OCI-LY7 (cell line): ENCODE measurements around the gene NEDD8. TPM values are rescaled to one million over a fixed set of nuclear protein-coding genes. Genes with fewer than 3 reads are reported as not detected.

Experiments used
- BruUV-seq: library from RNA; stranded (reverse); fragments of 400-500 nt; replicated peaks from 2 replicates; lab custom pipeline; 2021; lab: Mats Ljungman, UMichigan
- CTCF ChIA-PET: fragments of 300-600 bp; sonication (Branson Sonifier 250); formaldehyde crosslinking; loops from one replicate; lab custom pipeline; 2022; ENCODE audit warnings: antibody characterized with exemption; ENCODE audit not compliant: unreplicated experiment; lab: Charles Lee
- POLR2A ChIA-PET: fragments of 300-600 bp; sonication (Branson Sonifier 250); formaldehyde crosslinking; loops from one replicate; lab custom pipeline; 2022; ENCODE audit warnings: antibody characterized with exemption; lab: Charles Lee
- DNase-seq: peaks from one replicate; pipeline ENCODE4 v3.0.0-alpha.2; 2015; ENCODE audit warnings: low spot score
- H2AFZ ChIP-seq: fragments of 200-600 bp; sonication (generic), shearing (Covaris generic); 2 replicates; pipeline ENCODE4 v1.6.1; 2014; ENCODE audit warnings: mild to moderate bottlenecking, antibody characterized with exemption, low read length, moderate library complexity
- H3K27ac ChIP-seq: fragments of 200-600 bp; sonication (generic); 2 replicates; pipeline ENCODE4 v1.5.1; 2014; ENCODE audit warnings: mixed run types, low read depth, mild to moderate bottlenecking, moderate library complexity, low read length, inconsistent platforms; ENCODE audit not compliant: poor library complexity, severe bottlenecking
- H3K36me3 ChIP-seq: fragments of 200-600 bp; sonication (generic); 2 replicates; pipeline ENCODE4 v1.6.1; 2014; ENCODE audit warnings: mild to moderate bottlenecking, antibody characterized with exemption, low read length, moderate library complexity, mixed read lengths; ENCODE audit not compliant: insufficient read depth
- H3K4me1 ChIP-seq: fragments of 200-600 bp; sonication (generic); 2 replicates; pipeline ENCODE4 v1.5.1; 2014; ENCODE audit warnings: mild to moderate bottlenecking, low read length; ENCODE audit not compliant: insufficient read depth, poor library complexity, severe bottlenecking
- H3K4me2 ChIP-seq: fragments of 200-600 bp; sonication (generic); 2 replicates; pipeline ENCODE4 v1.6.1; 2014; ENCODE audit warnings: mild to moderate bottlenecking, low read length
- H3K4me3 ChIP-seq: fragments of 200-600 bp; sonication (generic); 2 replicates; pipeline ENCODE4 v1.5.1; 2014; ENCODE audit warnings: mild to moderate bottlenecking, low read depth, low read length; ENCODE audit not compliant: poor library complexity, severe bottlenecking
- H3K79me2 ChIP-seq: fragments of 200-600 bp; sonication (generic); 2 replicates; pipeline ENCODE4 v1.6.1; 2016; ENCODE audit warnings: low read depth, mild to moderate bottlenecking, low read length, moderate library complexity, mixed read lengths; ENCODE audit not compliant: insufficient read depth
- H3K9me2 ChIP-seq: fragments of 200-600 bp; sonication (generic); 2 replicates; pipeline ENCODE4 v1.6.1; 2016; ENCODE audit warnings: mild to moderate bottlenecking, low read length, mixed read lengths; ENCODE audit not compliant: insufficient read depth
- H3K9me3 ChIP-seq: fragments of 200-600 bp; sonication (generic); 2 replicates; pipeline ENCODE4 v1.6.1; 2014; ENCODE audit warnings: mild to moderate bottlenecking, mixed run types, low read length, mixed read lengths
- H4K20me1 ChIP-seq: fragments of 200-600 bp; sonication (generic); 2 replicates; pipeline ENCODE4 v1.6.1; 2014; ENCODE audit warnings: mild to moderate bottlenecking, antibody characterized with exemption, low read length, moderate library complexity, mixed read lengths; ENCODE audit not compliant: insufficient read depth
- CTCF ChIP-seq: fragments of 200-600 bp; sonication (generic); conservative IDR thresholded peaks from 2 replicates; pipeline ENCODE4 v1.5.1; 2014; ENCODE audit warnings: mild to moderate bottlenecking, antibody characterized with exemption, low read length, moderate library complexity, mixed read lengths
- EZH2phosphoT487 ChIP-seq: fragments of 200-600 bp; sonication (generic); IDR thresholded peaks from 2 replicates; pipeline ENCODE4 v1.6.1; 2018; ENCODE audit warnings: low read depth, borderline replicate concordance, mild to moderate bottlenecking, mixed run types, antibody characterized with exemption, low read length, moderate library complexity, mixed read lengths
- intact Hi-C: fragments of 100-400 bp; cut with micrococcal nuclease; formaldehyde crosslinking; loops from one replicate; pipeline ENCODE4 v1.10.0; 2022; ENCODE audit not compliant: unreplicated experiment
- total RNA-seq, 2 experiments: library from RNA; depleted of rRNA in 1 of 2; stranded (reverse); fragments of >200 nt in 1 of 2; shearing (Covaris generic) in 1 of 2; gene quantifications; 2 replicates each; pipeline ENCODE4 v1.2.3, GENCODE V29; 2014 to 2022

The NEDD8 gene
- total RNA-seq, 2 experiments from 2014 or later, result 167 to 174 TPM

- H3K4me2 ChIP-seq, result peak overlapping the region; percentile 93
- TF ChIP-seq CTCF, result no peak
- no peaks in the 10 kb centered on the region for H3K9me2 ChIP-seq
- no peaks in the 10 kb centered on the region for H4K20me1 ChIP-seq
- no peaks in the 10 kb centered on the region for H3K9me3 ChIP-seq
- DNase-seq, result no peak
- H3K79me2 ChIP-seq, result peaks cover 11% of the 10 kb centered on the region; the same call in 1 of the 2 replicates
- H3K36me3 ChIP-seq, result peaks cover 58% of the 10 kb centered on the region
- intact Hi-C loops, result no loop called here
- H3K4me1 ChIP-seq, result peaks cover 16% of the 10 kb centered on the region
- ChIA-PET POLR2A (no interaction called here), CTCF (no interaction called here)
- H3K27ac ChIP-seq, result no peak overlapping the region
- no peak overlapping the region for H2AFZ ChIP-seq
- peak overlapping the region; percentile 85 for H3K4me3 ChIP-seq
- BruUV-seq, result no TSS peak
Observed at GRCh38 chr14:24186831-24187538, 45.2 kb downstream of the NEDD8 start.

GRCh38 chr14:24185741-24186140 is 46.4 kb downstream of the NEDD8 start:
- no TSS peak for BruUV-seq

More at GRCh38 chr14:24185741-24186140, 46.4 kb downstream of the NEDD8 start:
- Histone ChIP-seq H4K20me1 (no peaks in the 10 kb centered on the region), H3K79me2 (peaks cover 11% of the 10 kb centered on the region; the same call in 1 of the 2 replicates), H3K4me3 (no peak overlapping the region), H3K36me3 (peaks cover 67% of the 10 kb centered on the region), H3K4me1 (peaks cover 16% of the 10 kb centered on the region), H3K4me2 (no peak overlapping the region), H2AFZ (no peak overlapping the region), H3K27ac (no peak overlapping the region), H3K9me3 (no peaks in the 10 kb centered on the region), H3K9me2 (no peaks in the 10 kb centered on the region)
- no peak for TF ChIP-seq CTCF
- TF ChIP-seq EZH2phosphoT487, result no peak
- intact Hi-C loops, result no loop called here
- ChIA-PET POLR2A (interaction anchor here (0.9 kb wide), 1 partner anchor 26 kb away, joined by 4 read pairs; no protein-coding TSS in a partner anchor), CTCF (no interaction called here)
- no peak for DNase-seq
